Spleen (tissue), 13 donors: ENCODE results near the gene FHIT. TPM values are rescaled to one million over a fixed set of nuclear protein-coding genes. Genes with fewer than 3 reads are reported as not detected.

Experiments
- DNase-seq: peaks from one replicate; pipeline ENCODE4 v3.0.0-alpha.2; 2020
- H3K27ac ChIP-seq, 8 donors: fragments of 200-600 bp; sonication (generic) in 7 of 8; 1 replicate in 4 of 8; 2 replicates in 4 of 8; pipeline versions ENCODE4 v1.5.0 to v1.8.0; 2016 to 2021; ENCODE audit warnings: inconsistent platforms in 4 of 8, mild to moderate bottlenecking in 4 of 8, moderate library complexity in 1 of 8
- H3K27me3 ChIP-seq, 7 donors: fragments of 200-600 bp; sonication (generic) in 6 of 7; replicated peaks in 1 of 7; 1 replicate in 4 of 7; 2 replicates in 3 of 7; pipeline versions ENCODE4 v1.5.0 to v1.8.0; 2016 to 2021; ENCODE audit warnings: inconsistent platforms in 3 of 7, mild to moderate bottlenecking in 1 of 7
- H3K36me3 ChIP-seq, 6 donors: fragments of 200-600 bp; sonication (generic) in 5 of 6; 1 replicate in 4 of 6; 2 replicates in 2 of 6; pipeline versions ENCODE4 v1.5.0 to v1.8.0; 2016 to 2021; ENCODE audit warnings: inconsistent platforms in 2 of 6
- H3K4me1 ChIP-seq, 6 donors: fragments of 200-600 bp; sonication (generic) in 5 of 6; 1 replicate in 3 of 6; 2 replicates in 3 of 6; pipeline versions ENCODE4 v1.5.0 to v1.8.0; 2016 to 2021; ENCODE audit warnings: inconsistent platforms in 3 of 6
- H3K4me3 ChIP-seq, 8 donors: fragments of 200-600 bp; sonication (generic) in 7 of 8; 1 replicate in 4 of 8; 2 replicates in 4 of 8; pipeline versions ENCODE4 v1.5.0 to v1.8.0; 2016 to 2021; ENCODE audit warnings: inconsistent platforms in 4 of 8, mild to moderate bottlenecking in 4 of 8, moderate library complexity in 2 of 8
- H3K9me3 ChIP-seq, 8 donors: fragments of 200-600 bp; sonication (generic) in 7 of 8; 1 replicate in 4 of 8; 2 replicates in 4 of 8; pipeline versions ENCODE4 v1.5.0 to v1.8.0; 2016 to 2021; ENCODE audit warnings: inconsistent platforms in 4 of 8
- POLR2A ChIP-seq, 3 donors: fragments of 450-650 bp; IDR thresholded peaks; one replicate each; pipeline ENCODE4 v1.5.1; 2017; ENCODE audit warnings: antibody characterized with exemption in 3 of 3, mild to moderate bottlenecking in 1 of 3
- POLR2AphosphoS5 ChIP-seq, 3 donors: sonication (generic); formaldehyde crosslinking; IDR thresholded peaks; one replicate each; pipeline ENCODE4 v1.5.1; 2017; ENCODE audit warnings: antibody characterized with exemption in 3 of 3
- WGBS, 5 donors: extraction: QIAGEN DNeasy Blood & Tissue Kit in 3 of 5; methylation state at CpG; one replicate each; pipeline versions ENCODE4 v1.1.5 to v1.1.7; 2013 to 2018; 5-methylcytosine and 5-hydroxymethylcytosine counted together
- intact Hi-C: fragments of 100-400 bp; cut with DNase I; formaldehyde crosslinking; loops from one replicate; pipeline ENCODE4 v1.15.0; 2023; ENCODE audit warnings: low total_unique reads
- long read RNA-seq, 2 donors: transcript quantifications; one replicate each; lab custom pipeline, GENCODE V29; 2026
- polyA plus RNA-seq, 3 donors: library from polyadenylated mRNA; stranded (reverse); fragments of 200-250 nt; gene quantifications; one replicate each; pipeline ENCODE4 v1.2.1, GENCODE V29; 2013
- total RNA-seq, 7 donors: library from RNA; depleted of rRNA in 3 of 7; stranded (reverse); fragments of >200 nt in 3 of 7; fragmentation: NEBNext Ultra II Directional in 4 of 7; extraction: Animal tissue kit (Norgen Biotek cat#: 25700) in 4 of 7; gene quantifications; one replicate each; pipeline versions ENCODE4 v1.1.0 to v1.2.1, GENCODE V29; 2016 to 2021
- TF ChIP-seq, protein P1 (sequence below), 11 experiments: fragments of 200-600 bp in 7 of 11; fragments of 450-650 bp in 4 of 11; sonication (generic) in 4 of 11; IDR thresholded peaks in 8 of 11; conservative IDR thresholded peaks in 3 of 11; 1 replicate in 7 of 11; 2 replicates in 4 of 11; pipeline versions ENCODE4 v1.4.0 to v1.8.0; 2016 to 2021; ENCODE audit warnings: antibody characterized with exemption in 11 of 11, inconsistent platforms in 4 of 11, mild to moderate bottlenecking in 1 of 11
- donor health status: healthy with polysubstance abuse.
- donor health status: DM: no; HTN: no; CAD: no; lungs with moderate emphysema.
- donor health status: DM: no; HTN: no; CAD: no.
- donor health status: Bipolar disorder and iron deficiency.
- donor health status: healthy.
- donor health status: DM: no; HTN: no; CAD: no.
- donor health status: DM: yes; HTN: yes; CAD: no.

The FHIT gene
- total RNA-seq (10 to 100 TPM in 6 of 7 donors, 1 to 10 TPM in 1; 4.9 to 23.1 (median 14.2) TPM), polyA plus RNA-seq (1 to 10 TPM; 4.1 to 5.2 (median 4.7) TPM)
- long read RNA-seq, donor 1 = 0 reads
- long read RNA-seq, donor 2 = 0 reads

GRCh38 chr3:61251174-61251972 lies at the start of gene FHIT:
Gene FHIT, minus strand, starts transcription at chr3:61251452.
- H3K27ac ChIP-seq = peak within 1 kb of the TSS; percentile 71 to 85 (median 76)

DNA sequence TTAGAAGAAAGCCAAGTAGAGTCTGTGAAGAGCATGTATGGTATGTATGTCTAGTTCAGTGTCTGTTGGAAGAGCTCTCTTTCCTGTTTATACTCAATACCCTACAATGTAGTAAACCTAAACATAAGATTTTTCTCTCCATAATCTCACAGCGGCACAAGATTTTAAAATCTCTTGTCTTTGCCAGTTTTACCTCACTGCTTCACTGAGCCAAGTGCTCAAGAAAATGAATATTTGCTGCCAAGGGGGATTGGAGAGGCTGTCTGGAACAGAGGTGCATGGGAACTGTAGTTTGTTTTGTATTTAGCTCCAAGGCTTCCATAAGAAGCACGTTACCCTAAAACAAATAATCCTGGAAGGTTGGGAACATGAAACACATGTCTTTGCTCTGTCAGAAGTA lies 49.5 kb upstream of the FHIT start:
- H3K4me1 ChIP-seq = no peaks in the 10 kb centered on the region
- no peak overlapping the region for H3K4me3 ChIP-seq
- peaks cover 0 to 1% (median 0%) of the 10 kb centered on the region in 8 donors for H3K9me3 ChIP-seq
- no peak for DNase-seq
- no peak overlapping the region for H3K27ac ChIP-seq
- H3K36me3 ChIP-seq = no peaks in the 10 kb centered on the region
- TF ChIP-seq, protein P1, sequence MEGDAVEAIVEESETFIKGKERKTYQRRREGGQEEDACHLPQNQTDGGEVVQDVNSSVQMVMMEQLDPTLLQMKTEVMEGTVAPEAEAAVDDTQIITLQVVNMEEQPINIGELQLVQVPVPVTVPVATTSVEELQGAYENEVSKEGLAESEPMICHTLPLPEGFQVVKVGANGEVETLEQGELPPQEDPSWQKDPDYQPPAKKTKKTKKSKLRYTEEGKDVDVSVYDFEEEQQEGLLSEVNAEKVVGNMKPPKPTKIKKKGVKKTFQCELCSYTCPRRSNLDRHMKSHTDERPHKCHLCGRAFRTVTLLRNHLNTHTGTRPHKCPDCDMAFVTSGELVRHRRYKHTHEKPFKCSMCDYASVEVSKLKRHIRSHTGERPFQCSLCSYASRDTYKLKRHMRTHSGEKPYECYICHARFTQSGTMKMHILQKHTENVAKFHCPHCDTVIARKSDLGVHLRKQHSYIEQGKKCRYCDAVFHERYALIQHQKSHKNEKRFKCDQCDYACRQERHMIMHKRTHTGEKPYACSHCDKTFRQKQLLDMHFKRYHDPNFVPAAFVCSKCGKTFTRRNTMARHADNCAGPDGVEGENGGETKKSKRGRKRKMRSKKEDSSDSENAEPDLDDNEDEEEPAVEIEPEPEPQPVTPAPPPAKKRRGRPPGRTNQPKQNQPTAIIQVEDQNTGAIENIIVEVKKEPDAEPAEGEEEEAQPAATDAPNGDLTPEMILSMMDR (IDR thresholded peaks at IDR 0.05 in 8 of 11, conservative IDR thresholded peaks at IDR 0.05 in 3 of 11) = no peak
- no peak for TF ChIP-seq POLR2A (IDR thresholded peaks at IDR 0.05)
- no peak for TF ChIP-seq POLR2AphosphoS5 (IDR thresholded peaks at IDR 0.05)
- no peaks in the 10 kb centered on the region for H3K27me3 ChIP-seq
- intact Hi-C loops = no loop called here
- WGBS, 5 donors = 78 to 89% (median 83%) methylated on average over 2 of the region's 2 CpGs

More at GRCh38 chr3:61251174-61251972, at the start of gene FHIT:
- Histone ChIP-seq H3K36me3 (no peaks in the 10 kb centered on the region), H3K4me1 (peaks cover 5 to 28% (median 17%) of the 10 kb centered on the region in 6 donors), H3K4me3 (peak within 1 kb of the TSS; percentile 52 to 86 (median 63)), H3K27me3 (no peaks in the 10 kb centered on the region), H3K9me3 (no peaks in the 10 kb centered on the region)
- 1% methylated on average over 30 to 41 of the region's 41 CpGs for WGBS, 5 donors
- peak; percentile 96 for DNase-seq
- TF ChIP-seq POLR2A (IDR thresholded peaks at IDR 0.05) (no peak), POLR2AphosphoS5 (IDR thresholded peaks at IDR 0.05) (peak; percentile 78 to 84 (median 83))
- TF ChIP-seq, protein P1 (IDR thresholded peaks at IDR 0.05 in 8 of 11, conservative IDR thresholded peaks at IDR 0.05 in 3 of 11) = peak in 2 of 11 experiments; percentile 11 to 23
- intact Hi-C loops = no loop called here

- H3K27me3 ChIP-seq = no peaks in the 10 kb centered on the region
- intact Hi-C loops = no loop called here
- no peak for DNase-seq
- H3K4me1 ChIP-seq = no peaks in the 10 kb centered on the region
- 85 to 96% (median 90%) methylated on average over 4 of the region's 4 CpGs for WGBS, 5 donors
- H3K27ac ChIP-seq = no peak overlapping the region
- TF ChIP-seq POLR2AphosphoS5 (IDR thresholded peaks at IDR 0.05) (no peak), POLR2A (IDR thresholded peaks at IDR 0.05) (no peak)
- TF ChIP-seq, protein P1 (IDR thresholded peaks at IDR 0.05 in 8 of 11, conservative IDR thresholded peaks at IDR 0.05 in 3 of 11) = no peak
- H3K9me3 ChIP-seq = no peaks in the 10 kb centered on the region
- H3K4me3 ChIP-seq = no peak overlapping the region
- no peaks in the 10 kb centered on the region for H3K36me3 ChIP-seq
Observed at GRCh38 chr3:61300006-61300380, 48.7 kb upstream of the FHIT start.

DNA sequence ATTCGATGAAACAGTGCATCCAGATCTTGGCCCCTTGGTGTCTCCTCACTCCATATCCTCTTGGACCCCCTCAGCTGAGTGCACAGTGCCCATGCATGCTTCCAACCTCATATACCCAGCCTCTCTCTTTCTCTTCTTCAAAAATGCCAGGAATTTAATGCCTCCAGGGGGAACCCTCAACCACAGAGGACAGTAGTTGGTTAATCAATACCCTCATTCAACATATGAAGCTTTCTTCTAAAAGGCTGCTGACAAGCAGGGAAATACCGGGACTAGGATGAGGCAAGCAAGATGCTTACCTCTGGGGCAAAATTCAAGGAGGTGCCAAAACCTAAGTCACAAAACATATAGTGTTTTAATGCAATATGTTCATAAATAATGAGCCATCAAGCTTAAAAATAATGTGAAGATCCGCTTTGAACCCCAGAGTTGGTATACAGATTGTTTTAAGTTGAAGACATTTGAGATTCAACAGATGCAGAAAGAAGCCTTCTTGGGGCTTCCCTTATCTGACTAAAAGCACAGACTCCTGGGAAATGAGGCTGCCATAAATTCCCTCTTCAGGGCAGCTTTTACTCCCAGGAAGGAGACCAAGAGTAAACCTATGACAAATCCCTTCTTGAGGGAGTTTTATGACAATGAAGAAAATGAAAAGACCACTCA lies 48.2 kb upstream of the FHIT start:
- no peaks in the 10 kb centered on the region for H3K27me3 ChIP-seq
- H3K4me3 ChIP-seq = no peak overlapping the region
- intact Hi-C loops = no loop called here
- TF ChIP-seq POLR2AphosphoS5 (IDR thresholded peaks at IDR 0.05) (no peak), POLR2A (IDR thresholded peaks at IDR 0.05) (no peak)
- TF ChIP-seq, protein P1 (IDR thresholded peaks at IDR 0.05 in 8 of 11, conservative IDR thresholded peaks at IDR 0.05 in 3 of 11) = no peak
- WGBS, 5 donors = 79 to 91% (median 89%) methylated on average over 3 of the region's 3 CpGs
- H3K36me3 ChIP-seq = no peaks in the 10 kb centered on the region
- no peaks in the 10 kb centered on the region for H3K4me1 ChIP-seq
- H3K27ac ChIP-seq = no peak overlapping the region
- DNase-seq = no peak
- H3K9me3 ChIP-seq = no peaks in the 10 kb centered on the region
